Endodermal cell (in vitro differentiated cells): Measurements from ENCODE around the gene EMD. TPM values are rescaled to one million over a fixed set of nuclear protein-coding genes. Genes with fewer than 3 reads are reported as not detected.
"Not testable (repeated sequence)": the region's sequence is repeated elsewhere in the genome, so short reads cannot be mapped to it uniquely, and the experiment has no call there.

Experiments
- DNase-seq: peaks from one replicate; pipeline ENCODE4 v3.0.0-alpha.2; 2017
- H3K27ac ChIP-seq: 2 replicates; pipeline ENCODE4 v1.5.1; 2013; ENCODE audit warnings: mild to moderate bottlenecking, low read depth, low read length, moderate library complexity
- H3K27me3 ChIP-seq: 2 replicates; pipeline ENCODE4 v1.6.1; 2013; ENCODE audit warnings: mild to moderate bottlenecking, low read length, moderate library complexity; ENCODE audit not compliant: insufficient read depth, control insufficient read depth, poor library complexity, severe bottlenecking
- H3K36me3 ChIP-seq: 2 replicates; pipeline ENCODE4 v1.7.0; 2013; ENCODE audit warnings: mild to moderate bottlenecking, low read length, moderate library complexity; ENCODE audit not compliant: control insufficient read depth, insufficient read depth
- H3K4me1 ChIP-seq: one replicate; pipeline ENCODE4 v1.7.0; 2013; ENCODE audit warnings: low read length; ENCODE audit not compliant: control insufficient read depth, insufficient read depth
- H3K4me3 ChIP-seq: 2 replicates; pipeline ENCODE4 v1.5.1; 2013; ENCODE audit warnings: mild to moderate bottlenecking, low read length, moderate library complexity
- H3K9ac ChIP-seq: 2 replicates; pipeline ENCODE4 v1.6.1; 2013; ENCODE audit warnings: mild to moderate bottlenecking, low read length, moderate library complexity; ENCODE audit not compliant: poor library complexity, severe bottlenecking; ENCODE audit errors: extremely low read depth
- H3K9me3 ChIP-seq: 2 replicates; pipeline ENCODE4 v1.6.1; 2013; ENCODE audit warnings: mild to moderate bottlenecking, low read length, moderate library complexity; ENCODE audit not compliant: control insufficient read depth
- H3K27ac Mint-ChIP-seq: 2 replicates; pipeline ENCODE4 v1.8.0; 2020; ENCODE audit warnings: mixed read lengths
- H3K27me3 Mint-ChIP-seq: 2 replicates; pipeline ENCODE4 v1.8.0; 2021; ENCODE audit warnings: mild to moderate bottlenecking, mixed read lengths; ENCODE audit not compliant: insufficient read depth
- H3K36me3 Mint-ChIP-seq: 2 replicates; pipeline ENCODE4 v1.8.0; 2020; ENCODE audit warnings: low read depth, mixed read lengths
- H3K4me1 Mint-ChIP-seq: 2 replicates; pipeline ENCODE4 v1.8.0; 2020; ENCODE audit warnings: mixed read lengths
- H3K4me3 Mint-ChIP-seq: 2 replicates; pipeline ENCODE4 v1.8.0; 2020; ENCODE audit warnings: mild to moderate bottlenecking, moderate library complexity, mixed read lengths
- H3K9me3 Mint-ChIP-seq: 2 replicates; pipeline ENCODE4 v1.8.0; 2020; ENCODE audit warnings: mild to moderate bottlenecking, mixed read lengths
- WGBS, 2 experiments: methylation state at CpG; one replicate each; pipeline versions ENCODE4 v1.1.5 to v1.1.7; 2013; ENCODE audit warnings: missing lambda C conversion rate in 2 of 2, mixed read lengths in 1 of 2; ENCODE audit not compliant: insufficient coverage in 1 of 2, insufficient read length in 1 of 2; 5-methylcytosine and 5-hydroxymethylcytosine counted together
- total RNA-seq, 2 donors: library from RNA; stranded (reverse); fragmentation: NEBNext Ultra II Directional in 1 of 2; extraction: Animal tissue kit (Norgen Biotek cat#: 25700) in 1 of 2; gene quantifications; 2 replicates in 1 of 2; 3 replicates in 1 of 2; pipeline ENCODE4 v1.2.1, GENCODE V29; 2021
- TF ChIP-seq, protein P1 (sequence below): fragments of 200-600 bp; sonication (generic); conservative IDR thresholded peaks from 2 replicates; pipeline ENCODE4 v1.5.0; 2021; ENCODE audit warnings: antibody characterized with exemption, mild to moderate bottlenecking

EMD gene
- total RNA-seq, 2 donors from 2014 or later: 60.3 to 76.4 TPM

DNA sequence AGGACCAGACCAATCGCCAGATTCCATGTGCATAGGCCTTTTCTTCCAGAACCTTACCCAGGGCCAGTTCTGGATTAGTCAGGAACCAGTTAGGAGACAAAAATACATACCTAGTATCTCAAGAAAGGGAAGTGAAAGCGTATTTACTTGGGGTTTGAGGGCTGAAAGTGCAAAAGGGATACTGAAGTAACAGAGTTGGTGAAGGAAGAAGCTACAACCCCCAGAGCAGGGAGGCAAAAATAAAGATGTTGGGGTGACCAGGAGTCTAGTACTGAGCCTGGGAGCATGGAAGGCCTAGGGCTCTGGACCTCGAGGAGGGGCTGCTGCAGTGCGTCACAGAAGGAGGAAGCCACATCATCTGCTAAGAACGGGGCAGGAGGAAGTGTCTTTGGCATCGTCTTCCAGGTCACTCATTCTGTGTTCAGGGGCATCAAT lies 45.2 kb upstream of the EMD start:
- Histone ChIP-seq H3K27me3 (no peaks in the 10 kb centered on the region), H3K9ac (no peak overlapping the region), H3K36me3 (no peaks in the 10 kb centered on the region), H3K4me1 (no peaks in the 10 kb centered on the region), H3K4me3 (no peak overlapping the region), H3K9me3 (no peaks in the 10 kb centered on the region), H3K27ac (no peak overlapping the region)
- WGBS, 2 experiments: 97 to 100% methylated on average over 1 to 6 of the region's 6 CpGs
- TF ChIP-seq, protein P1, sequence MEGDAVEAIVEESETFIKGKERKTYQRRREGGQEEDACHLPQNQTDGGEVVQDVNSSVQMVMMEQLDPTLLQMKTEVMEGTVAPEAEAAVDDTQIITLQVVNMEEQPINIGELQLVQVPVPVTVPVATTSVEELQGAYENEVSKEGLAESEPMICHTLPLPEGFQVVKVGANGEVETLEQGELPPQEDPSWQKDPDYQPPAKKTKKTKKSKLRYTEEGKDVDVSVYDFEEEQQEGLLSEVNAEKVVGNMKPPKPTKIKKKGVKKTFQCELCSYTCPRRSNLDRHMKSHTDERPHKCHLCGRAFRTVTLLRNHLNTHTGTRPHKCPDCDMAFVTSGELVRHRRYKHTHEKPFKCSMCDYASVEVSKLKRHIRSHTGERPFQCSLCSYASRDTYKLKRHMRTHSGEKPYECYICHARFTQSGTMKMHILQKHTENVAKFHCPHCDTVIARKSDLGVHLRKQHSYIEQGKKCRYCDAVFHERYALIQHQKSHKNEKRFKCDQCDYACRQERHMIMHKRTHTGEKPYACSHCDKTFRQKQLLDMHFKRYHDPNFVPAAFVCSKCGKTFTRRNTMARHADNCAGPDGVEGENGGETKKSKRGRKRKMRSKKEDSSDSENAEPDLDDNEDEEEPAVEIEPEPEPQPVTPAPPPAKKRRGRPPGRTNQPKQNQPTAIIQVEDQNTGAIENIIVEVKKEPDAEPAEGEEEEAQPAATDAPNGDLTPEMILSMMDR: no peak
- H3K4me3 Mint-ChIP-seq: no peak overlapping the region
- H3K4me1 Mint-ChIP-seq: no peaks in the 10 kb centered on the region
- no peaks in the 10 kb centered on the region for H3K27me3 Mint-ChIP-seq
- DNase-seq: no peak
- H3K9me3 Mint-ChIP-seq: peaks cover 67% of the 10 kb centered on the region
- H3K36me3 Mint-ChIP-seq: no peaks in the 10 kb centered on the region
- no peak overlapping the region for H3K27ac Mint-ChIP-seq

DNA sequence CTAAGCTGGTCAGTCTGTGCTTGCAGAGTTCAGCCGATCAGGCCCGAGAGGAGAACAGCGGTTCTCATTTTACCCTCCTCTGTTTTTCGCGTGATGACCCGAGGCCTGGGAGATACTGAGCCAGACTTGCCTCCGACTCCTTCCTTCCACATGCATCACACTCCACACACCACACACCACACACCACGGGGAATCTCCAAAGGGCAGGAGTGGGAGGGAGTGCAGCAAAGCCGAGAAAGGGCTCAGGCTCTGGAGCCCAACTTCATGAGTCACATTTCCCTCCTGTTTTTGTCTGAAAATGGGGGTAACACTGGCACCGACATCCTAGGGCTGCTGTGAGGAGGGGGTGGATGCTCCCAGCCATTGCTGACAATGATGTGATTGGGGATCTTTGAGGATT lies 44.6 kb upstream of the EMD start:
- H3K36me3 ChIP-seq: no peaks in the 10 kb centered on the region
- no peak overlapping the region for H3K27ac ChIP-seq
- Mint-ChIP-seq H3K4me1 (no peaks in the 10 kb centered on the region), H3K4me3 (no peak overlapping the region), H3K9me3 (peaks cover 61% of the 10 kb centered on the region), H3K27me3 (no peaks in the 10 kb centered on the region), H3K36me3 (no peaks in the 10 kb centered on the region), H3K27ac (no peak overlapping the region)
- no peaks in the 10 kb centered on the region for H3K27me3 ChIP-seq
- WGBS, 2 experiments: 84% methylated on average over 8 of the region's 10 CpGs; no CpG with 5 or more reads in 1 of the 2 experiments
- DNase-seq: no peak
- no peak overlapping the region for H3K9ac ChIP-seq
- TF ChIP-seq, protein P1: no peak
- no peaks in the 10 kb centered on the region for H3K4me1 ChIP-seq
- H3K4me3 ChIP-seq: no peak overlapping the region
- H3K9me3 ChIP-seq: no peaks in the 10 kb centered on the region

DNA sequence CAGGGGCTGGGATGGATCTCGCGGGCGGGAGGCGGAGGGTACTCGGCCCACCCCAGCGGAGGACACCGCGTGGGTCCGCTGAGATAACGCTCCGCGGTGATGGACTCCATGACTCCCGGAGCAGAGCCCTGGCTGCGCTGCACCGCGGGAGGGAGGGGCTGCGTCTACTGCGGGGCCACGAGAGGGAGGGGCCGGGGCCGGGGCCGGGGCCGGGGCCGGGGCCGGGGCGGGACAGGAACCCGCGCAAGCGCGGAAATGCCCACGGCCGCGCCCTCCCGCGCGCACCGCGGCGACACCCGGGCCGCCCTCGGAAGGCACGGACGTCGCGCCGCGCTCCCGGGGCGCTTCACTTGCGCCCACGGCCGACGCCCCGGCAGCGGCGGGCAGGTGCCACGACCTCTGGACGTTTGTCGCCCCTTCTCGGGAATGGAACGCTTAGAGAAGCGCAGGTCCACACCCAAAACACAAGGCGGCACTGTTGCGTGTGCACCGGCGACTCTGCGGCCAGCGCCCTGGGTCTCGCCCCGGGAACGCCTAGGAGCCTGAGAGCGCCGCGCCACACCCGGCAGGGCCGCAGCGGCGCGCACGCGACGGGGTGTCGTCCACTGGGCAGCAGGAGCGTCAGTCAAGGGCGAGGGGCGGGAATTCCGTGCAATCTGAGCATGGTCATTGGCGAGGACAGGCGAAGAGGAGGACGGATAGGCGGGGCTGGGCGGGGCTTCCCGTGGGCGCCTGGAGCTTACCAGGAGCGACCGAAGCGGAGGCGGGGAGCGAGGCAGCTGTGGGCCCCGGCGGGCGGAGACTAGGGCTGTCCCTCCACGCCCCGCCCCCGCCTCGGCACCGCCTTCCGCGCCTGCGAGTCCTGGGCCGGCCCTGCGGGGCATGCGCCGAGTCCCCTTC lies 37.4 kb upstream of the EMD start:
- H3K27ac ChIP-seq, H3K4me1 Mint-ChIP-seq, H3K27ac Mint-ChIP-seq, H3K9me3 Mint-ChIP-seq, H3K9ac ChIP-seq, H3K36me3 ChIP-seq, H3K9me3 ChIP-seq, H3K4me3 Mint-ChIP-seq, DNase-seq, H3K27me3 Mint-ChIP-seq, H3K4me3 ChIP-seq, H3K27me3 ChIP-seq, H3K36me3 Mint-ChIP-seq, H3K4me1 ChIP-seq: not testable (repeated sequence)
- WGBS, 2 experiments: no CpG with 5 or more reads among the region's 115 CpGs

DNA sequence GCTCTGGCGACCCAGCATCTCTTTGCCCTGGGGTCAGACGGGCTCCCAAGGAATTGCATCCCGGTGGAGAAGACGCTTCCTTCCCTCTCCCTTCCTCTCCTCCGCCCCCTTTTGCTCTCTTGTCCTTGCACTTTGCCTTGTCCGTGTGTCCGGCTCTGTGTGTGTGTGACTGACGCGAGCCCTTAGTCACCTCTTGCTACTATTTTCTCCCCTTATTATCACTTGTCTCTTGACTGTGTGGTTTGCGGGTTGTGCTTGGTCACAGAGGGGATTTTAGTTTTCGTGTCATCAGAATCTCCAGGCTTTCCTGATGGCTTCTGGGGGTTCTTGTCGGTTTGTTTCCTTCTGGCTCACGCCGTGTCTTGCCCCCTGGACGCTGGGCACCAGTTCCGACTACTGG lies 36.0 kb upstream of the EMD start:
- not testable (repeated sequence) for H3K4me3 ChIP-seq, H3K9me3 Mint-ChIP-seq, H3K27ac ChIP-seq, H3K27me3 ChIP-seq, H3K9ac ChIP-seq, H3K4me3 Mint-ChIP-seq, H3K27me3 Mint-ChIP-seq, H3K9me3 ChIP-seq, H3K36me3 ChIP-seq, H3K4me1 Mint-ChIP-seq, H3K36me3 Mint-ChIP-seq, H3K4me1 ChIP-seq, H3K27ac Mint-ChIP-seq, DNase-seq
- no CpG with 5 or more reads among the region's 16 CpGs for WGBS, 2 experiments

DNA sequence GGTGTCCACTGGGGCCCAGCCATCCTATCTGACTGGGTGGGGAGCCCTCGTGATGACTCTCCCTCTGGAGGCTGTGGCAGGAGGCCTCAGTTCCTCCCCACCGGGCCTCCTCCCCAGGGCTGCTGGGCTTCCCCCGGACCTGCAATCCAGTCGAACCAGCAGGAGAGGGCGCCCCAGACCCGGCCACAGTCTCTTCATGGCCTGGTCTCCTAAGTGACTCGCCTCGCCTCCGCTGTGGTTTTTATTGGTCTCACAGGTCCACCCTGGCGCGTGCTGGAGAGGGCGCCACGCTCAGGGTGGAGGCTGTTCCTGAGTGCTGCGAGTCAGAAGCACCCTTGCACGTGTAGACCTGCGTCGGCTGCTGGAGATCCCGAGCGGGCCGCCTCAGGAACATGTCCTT lies 35.5 kb upstream of the EMD start:
- H3K4me1 ChIP-seq, H3K4me1 Mint-ChIP-seq, H3K36me3 Mint-ChIP-seq, DNase-seq, H3K27ac Mint-ChIP-seq, H3K4me3 Mint-ChIP-seq, H3K36me3 ChIP-seq, H3K27me3 Mint-ChIP-seq, H3K9me3 ChIP-seq, H3K4me3 ChIP-seq, H3K27me3 ChIP-seq, H3K27ac ChIP-seq, H3K9ac ChIP-seq: not testable (repeated sequence)
- no CpG with 5 or more reads among the region's 20 CpGs for WGBS, 2 experiments
- H3K9me3 Mint-ChIP-seq: peaks cover 11% of the 10 kb centered on the region
